Caco-2 (cell line): Measurements from ENCODE around the gene SEMA4A. TPM values are rescaled to one million over a fixed set of nuclear protein-coding genes. Genes with fewer than 3 reads are reported as not detected.

Experiments used
- BruUV-seq: library from RNA; stranded (reverse); fragments of 400-500 nt; replicated peaks from 2 replicates; lab custom pipeline; 2021; lab: Mats Ljungman, UMichigan
- CTCF ChIA-PET: fragments of 300-600 bp; sonication (Branson Sonifier 250); formaldehyde crosslinking; loops from one replicate; lab custom pipeline; 2022; ENCODE audit warnings: antibody characterized with exemption; lab: Charles Lee
- POLR2A ChIA-PET: fragments of 300-600 bp; sonication (Branson Sonifier 250); formaldehyde crosslinking; loops from one replicate; lab custom pipeline; 2022; ENCODE audit warnings: antibody characterized with exemption; lab: Charles Lee
- DNase-seq, 2 experiments: peaks; one replicate each; pipeline versions ENCODE4 v3.0.0 to v3.0.0-alpha.2; 2020 to 2022
- H3K27me3 ChIP-seq: replicated peaks from 2 replicates; pipeline ENCODE4 v1.6.0; 2011; ENCODE audit warnings: low read length; ENCODE audit not compliant: control insufficient read depth, insufficient read depth
- H3K36me3 ChIP-seq: 2 replicates; pipeline ENCODE4 v1.5.1; 2011; ENCODE audit warnings: low read length; ENCODE audit not compliant: control insufficient read depth, insufficient read depth
- H3K4me1 ChIP-seq: fragments of 250-450 bp; sonication (Bioruptor Pico); 2 replicates; pipeline ENCODE4 v1.5.1; 2020; ENCODE audit warnings: mild to moderate bottlenecking
- H3K4me3 ChIP-seq: 2 replicates; pipeline ENCODE4 v1.5.1; 2011; ENCODE audit warnings: low read depth, mild to moderate bottlenecking, control low read depth, low read length
- H3K9me3 ChIP-seq: fragments of 250-450 bp; sonication (Bioruptor Pico); 2 replicates; pipeline ENCODE4 v1.5.1; 2020; ENCODE audit warnings: mild to moderate bottlenecking, moderate library complexity
- H3K27ac Mint-ChIP-seq: one replicate; pipeline ENCODE4 v1.8.0; 2022; ENCODE audit warnings: mixed read lengths; ENCODE audit not compliant: unreplicated experiment
- H3K27me3 Mint-ChIP-seq: one replicate; pipeline ENCODE4 v1.8.0; 2022; ENCODE audit warnings: mixed read lengths; ENCODE audit not compliant: insufficient read depth, unreplicated experiment
- H3K36me3 Mint-ChIP-seq: one replicate; pipeline ENCODE4 v1.8.0; 2022; ENCODE audit warnings: mild to moderate bottlenecking, mixed read lengths; ENCODE audit not compliant: insufficient read depth, unreplicated experiment
- H3K4me1 Mint-ChIP-seq: one replicate; pipeline ENCODE4 v1.8.0; 2022; ENCODE audit warnings: low read depth, mixed read lengths; ENCODE audit not compliant: unreplicated experiment
- H3K4me3 Mint-ChIP-seq: one replicate; pipeline ENCODE4 v1.8.0; 2022; ENCODE audit warnings: mild to moderate bottlenecking, moderate library complexity, mixed read lengths; ENCODE audit not compliant: unreplicated experiment
- H3K9me3 Mint-ChIP-seq: one replicate; pipeline ENCODE4 v1.8.0; 2022; ENCODE audit warnings: mixed read lengths; ENCODE audit not compliant: unreplicated experiment
- intact Hi-C: fragments of 100-400 bp; cut with micrococcal nuclease; formaldehyde crosslinking; loops from one replicate; pipeline ENCODE4 v1.10.0; 2022; ENCODE audit not compliant: unreplicated experiment
- total RNA-seq: library from RNA; stranded (reverse); gene quantifications from 2 replicates; pipeline ENCODE4 v1.2.3, GENCODE V29; 2022
- TF ChIP-seq, protein P1 (sequence below), 2 experiments: fragments of 200-600 bp in 1 of 2; IDR thresholded peaks; 1 replicate in 1 of 2; 2 replicates in 1 of 2; pipeline versions ENCODE4 v1.5.1 to v1.8.0; 2011 to 2022; ENCODE audit warnings: antibody characterized with exemption in 1 of 2, control low read depth in 1 of 2, inconsistent platforms in 1 of 2, low read depth in 1 of 2, low read length in 1 of 2, mild to moderate bottlenecking in 1 of 2, moderate library complexity in 1 of 2; ENCODE audit not compliant: insufficient read depth in 1 of 2, severe bottlenecking in 1 of 2, unreplicated experiment in 1 of 2

Gene SEMA4A
- total RNA-seq, 1 experiment from 2014 or later: 0.52 TPM

DNA sequence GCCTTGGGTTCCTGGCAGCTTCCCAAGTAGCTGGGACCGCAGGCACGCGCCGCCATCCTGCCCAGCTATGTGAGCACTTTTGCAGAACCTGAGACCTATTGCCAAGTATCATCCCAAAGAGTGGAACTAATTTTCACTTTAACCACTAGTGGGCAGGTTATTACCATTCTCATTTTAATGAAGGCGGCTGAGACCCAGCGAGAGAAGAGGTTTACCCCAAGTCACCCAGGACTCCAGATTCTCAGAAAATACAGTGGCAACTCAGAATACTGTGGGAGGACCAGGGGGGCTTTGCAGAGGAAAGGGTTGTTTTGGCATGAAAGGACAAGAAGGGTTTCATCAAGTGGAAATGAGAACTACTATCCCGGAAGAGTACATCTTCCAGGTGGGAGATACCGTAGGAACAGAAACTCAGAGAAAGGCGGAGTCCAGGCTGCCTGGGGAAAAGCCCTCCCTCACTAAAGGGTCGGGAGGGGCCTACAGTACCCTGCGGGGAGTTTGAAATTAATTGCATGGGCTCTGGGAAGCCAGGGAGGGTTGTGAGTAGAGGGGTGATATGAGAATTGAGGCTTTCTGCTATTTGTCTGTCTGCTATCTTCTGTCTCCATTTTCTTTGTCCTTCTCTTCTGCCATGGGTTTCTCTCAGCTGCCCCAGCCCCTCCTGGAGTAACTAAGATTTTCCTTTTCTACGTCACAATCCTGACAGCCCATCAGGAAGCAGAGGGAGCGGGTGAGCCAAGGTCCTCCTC lies 7.2 kb upstream of the SEMA4A start:
- CTCF ChIA-PET: interaction anchor here (0.6 to 4.1 kb wide), 9 partner anchors 9 to 173 kb away, joined by 3 to 73 read pairs (median 4); partner anchors contain the start of genes PMF1, SLC25A44 and SMG5
- peak overlapping the region; percentile 88 for H3K27ac Mint-ChIP-seq

DNA sequence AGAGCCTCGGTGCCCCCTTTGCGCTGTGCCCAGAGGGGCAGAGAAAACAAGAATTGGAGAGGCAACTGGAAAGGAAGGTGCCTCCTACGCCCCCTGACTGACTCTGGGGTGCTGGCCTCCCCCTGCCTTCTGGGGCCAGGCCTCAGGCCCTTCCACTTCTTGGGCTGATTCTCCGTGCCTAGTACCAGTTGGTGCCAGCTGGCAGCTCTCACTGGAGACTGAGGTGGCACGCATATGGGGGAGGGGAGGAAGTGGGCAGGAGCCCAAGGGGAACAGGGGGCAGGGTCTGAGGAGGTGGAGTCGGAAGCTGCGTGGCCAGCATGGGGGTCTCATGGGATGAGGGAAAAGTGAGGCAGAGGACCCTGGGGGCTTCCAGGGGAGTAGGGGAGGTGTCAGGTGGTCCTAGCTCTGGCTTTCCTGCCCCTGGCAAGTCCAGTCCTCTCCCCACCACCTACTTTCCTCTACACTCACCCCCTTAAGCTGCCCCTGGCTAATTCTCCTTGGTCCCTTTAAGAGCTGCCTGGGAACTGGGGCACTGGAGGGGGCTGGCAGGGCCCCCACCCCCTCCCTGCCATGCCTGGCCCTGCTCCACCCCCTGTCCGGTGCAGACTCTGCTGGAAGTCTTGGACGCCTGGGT lies 6.5 kb upstream of the SEMA4A start:
- intact Hi-C loops: loop anchor here (1.0 to 5.0 kb wide), 5 partner anchors 34 to 170 kb away; partner anchors contain the start of gene PMF1
- no peak overlapping the region for H3K4me3 ChIP-seq
- no peak for DNase-seq
- TF ChIP-seq, protein P1, sequence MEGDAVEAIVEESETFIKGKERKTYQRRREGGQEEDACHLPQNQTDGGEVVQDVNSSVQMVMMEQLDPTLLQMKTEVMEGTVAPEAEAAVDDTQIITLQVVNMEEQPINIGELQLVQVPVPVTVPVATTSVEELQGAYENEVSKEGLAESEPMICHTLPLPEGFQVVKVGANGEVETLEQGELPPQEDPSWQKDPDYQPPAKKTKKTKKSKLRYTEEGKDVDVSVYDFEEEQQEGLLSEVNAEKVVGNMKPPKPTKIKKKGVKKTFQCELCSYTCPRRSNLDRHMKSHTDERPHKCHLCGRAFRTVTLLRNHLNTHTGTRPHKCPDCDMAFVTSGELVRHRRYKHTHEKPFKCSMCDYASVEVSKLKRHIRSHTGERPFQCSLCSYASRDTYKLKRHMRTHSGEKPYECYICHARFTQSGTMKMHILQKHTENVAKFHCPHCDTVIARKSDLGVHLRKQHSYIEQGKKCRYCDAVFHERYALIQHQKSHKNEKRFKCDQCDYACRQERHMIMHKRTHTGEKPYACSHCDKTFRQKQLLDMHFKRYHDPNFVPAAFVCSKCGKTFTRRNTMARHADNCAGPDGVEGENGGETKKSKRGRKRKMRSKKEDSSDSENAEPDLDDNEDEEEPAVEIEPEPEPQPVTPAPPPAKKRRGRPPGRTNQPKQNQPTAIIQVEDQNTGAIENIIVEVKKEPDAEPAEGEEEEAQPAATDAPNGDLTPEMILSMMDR (IDR thresholded peaks at IDR 0.05; ENCODE audit: insufficient read depth in 1 of 2, low read depth in 1 of 2, low read length in 1 of 2, severe bottlenecking in 1 of 2, unreplicated experiment in 1 of 2): no peak
- H3K27me3 ChIP-seq: no peaks in the 10 kb centered on the region
- CTCF ChIA-PET: interaction anchor here (1.2 to 4.1 kb wide), 3 partner anchors 78 to 113 kb away, joined by 4 to 73 read pairs (median 6); no protein-coding TSS in a partner anchor
- peaks cover 16% of the 10 kb centered on the region for H3K36me3 Mint-ChIP-seq
- no peaks in the 10 kb centered on the region for H3K36me3 ChIP-seq
- H3K4me1 Mint-ChIP-seq: peaks cover 20% of the 10 kb centered on the region
- peak overlapping the region; percentile 68 for H3K4me3 Mint-ChIP-seq
- no peaks in the 10 kb centered on the region for H3K9me3 Mint-ChIP-seq
- H3K4me1 ChIP-seq: peaks cover 11% of the 10 kb centered on the region
- no TSS peak for BruUV-seq
- H3K27ac Mint-ChIP-seq: peak overlapping the region; percentile 88
- POLR2A ChIA-PET: interaction anchor here (1.1 to 1.2 kb wide), 3 partner anchors 25 to 66 kb away, joined by 3 to 4 read pairs (median 4); partner anchors contain the start of gene PMF1
- H3K9me3 ChIP-seq: no peaks in the 10 kb centered on the region
- H3K27me3 Mint-ChIP-seq: no peaks in the 10 kb centered on the region

More for the DNA sequence above, 7.2 kb upstream of the SEMA4A start:
- POLR2A ChIA-PET: interaction anchor here (1.0 to 1.2 kb wide), 4 partner anchors 26 to 79 kb away, joined by 3 to 11 read pairs (median 4); partner anchors contain the start of gene PMF1
- Histone ChIP-seq H3K4me3 (peak overlapping the region; percentile 22; the same call in 1 of the 2 replicates), H3K9me3 (no peaks in the 10 kb centered on the region), H3K4me1 (peaks cover 11% of the 10 kb centered on the region), H3K36me3 (no peaks in the 10 kb centered on the region), H3K27me3 (no peaks in the 10 kb centered on the region)
- no peaks in the 10 kb centered on the region for H3K27me3 Mint-ChIP-seq
- H3K4me1 Mint-ChIP-seq: peaks cover 20% of the 10 kb centered on the region
- no peaks in the 10 kb centered on the region for H3K9me3 Mint-ChIP-seq
- TF ChIP-seq, protein P1 (IDR thresholded peaks at IDR 0.05; ENCODE audit: insufficient read depth in 1 of 2, low read depth in 1 of 2, low read length in 1 of 2, severe bottlenecking in 1 of 2, unreplicated experiment in 1 of 2): peak; percentile 65 to 78
- intact Hi-C loops: loop anchor here (1.0 to 5.0 kb wide), 5 partner anchors 35 to 171 kb away; partner anchors contain the start of gene PMF1
- H3K36me3 Mint-ChIP-seq: peaks cover 23% of the 10 kb centered on the region
- DNase-seq: peak in 1 of 2 experiments; percentile 74
- H3K4me3 Mint-ChIP-seq: peak overlapping the region; percentile 68
- BruUV-seq: no TSS peak

DNA sequence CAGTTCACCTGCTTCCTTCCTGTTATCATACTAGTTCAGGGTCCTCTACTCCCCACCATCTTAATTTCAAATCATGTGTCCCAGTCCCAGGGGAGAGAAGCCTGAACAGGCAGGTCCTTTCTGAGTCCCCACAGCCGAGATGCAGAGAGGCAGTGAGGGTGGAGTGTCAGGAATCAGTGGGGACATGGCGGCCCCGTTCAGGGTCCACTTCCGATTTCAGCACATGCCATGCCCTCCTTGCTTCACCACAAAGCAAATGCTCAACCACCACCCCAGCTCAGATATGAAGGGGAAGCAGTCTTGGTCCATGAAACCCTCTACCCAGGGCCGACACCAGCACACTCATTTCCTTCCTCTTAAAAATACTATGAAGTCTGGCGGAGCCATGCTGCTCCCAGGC lies 5.2 kb upstream of the SEMA4A start:
- POLR2A ChIA-PET: interaction anchor here (1.2 kb wide), 1 partner anchor 64 kb away, joined by 4 read pairs; the partner anchor contains the start of gene PMF1
- intact Hi-C loops: loop anchor here (5.0 kb wide), 2 partner anchors 64 to 169 kb away; partner anchors contain the start of gene PMF1
- H3K4me1 ChIP-seq: peaks cover 11% of the 10 kb centered on the region

More for the DNA sequence above, 5.2 kb upstream of the SEMA4A start:
- Mint-ChIP-seq H3K27me3 (no peaks in the 10 kb centered on the region), H3K27ac (no peak overlapping the region), H3K9me3 (no peaks in the 10 kb centered on the region), H3K36me3 (peaks cover 16% of the 10 kb centered on the region), H3K4me1 (peaks cover 29% of the 10 kb centered on the region), H3K4me3 (no peak overlapping the region)
- H3K27me3 ChIP-seq: no peaks in the 10 kb centered on the region
- H3K36me3 ChIP-seq: no peaks in the 10 kb centered on the region
- no TSS peak for BruUV-seq
- H3K9me3 ChIP-seq: no peaks in the 10 kb centered on the region
- DNase-seq: no peak
- TF ChIP-seq, protein P1 (IDR thresholded peaks at IDR 0.05; ENCODE audit: insufficient read depth in 1 of 2, low read depth in 1 of 2, low read length in 1 of 2, severe bottlenecking in 1 of 2, unreplicated experiment in 1 of 2): no peak
- CTCF ChIA-PET: interaction anchor here (0.9 to 4.1 kb wide), 2 partner anchors 65 to 76 kb away, joined by 3 to 73 read pairs; partner anchors contain the start of gene PMF1
- H3K4me3 ChIP-seq: no peak overlapping the region
